Activated CD4-positive, alpha-beta T cell treated with anti-CD3 and anti-CD28 coated beads for 24 hours (primary cell): Measurements from ENCODE around the gene DYNC1I1.
"Not testable (repeated sequence)": the region's sequence is repeated elsewhere in the genome, so short reads cannot be mapped to it uniquely, and the experiment has no call there.

ENCODE experiments used
- DNase-seq, 2 donors: peaks; one replicate each; pipeline ENCODE4 v3.0.0-alpha.2; 2020; ENCODE audit warnings: low read depth in 2 of 2

Gene DYNC1I1

DNA sequence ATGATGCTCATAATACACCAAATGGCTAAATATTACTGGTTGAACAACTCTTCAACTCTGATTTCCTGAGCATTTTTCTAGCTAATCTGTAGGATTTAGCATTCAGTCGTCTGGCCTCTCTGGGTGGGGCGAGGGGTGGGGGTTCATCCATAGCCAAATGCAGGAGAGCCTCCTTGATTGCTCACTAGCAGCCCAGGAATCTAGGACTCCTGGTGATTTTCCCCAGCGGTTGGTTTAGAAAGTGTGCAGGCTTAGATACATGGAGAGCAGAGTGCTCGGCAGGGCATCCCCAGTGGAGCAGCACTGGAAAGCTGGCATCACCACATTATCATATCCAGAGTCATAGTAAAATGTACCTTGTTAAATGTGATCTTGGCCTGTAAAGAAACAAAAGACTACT lies 136.1 kb downstream of the DYNC1I1 start:
- no peak for DNase-seq

DNA sequence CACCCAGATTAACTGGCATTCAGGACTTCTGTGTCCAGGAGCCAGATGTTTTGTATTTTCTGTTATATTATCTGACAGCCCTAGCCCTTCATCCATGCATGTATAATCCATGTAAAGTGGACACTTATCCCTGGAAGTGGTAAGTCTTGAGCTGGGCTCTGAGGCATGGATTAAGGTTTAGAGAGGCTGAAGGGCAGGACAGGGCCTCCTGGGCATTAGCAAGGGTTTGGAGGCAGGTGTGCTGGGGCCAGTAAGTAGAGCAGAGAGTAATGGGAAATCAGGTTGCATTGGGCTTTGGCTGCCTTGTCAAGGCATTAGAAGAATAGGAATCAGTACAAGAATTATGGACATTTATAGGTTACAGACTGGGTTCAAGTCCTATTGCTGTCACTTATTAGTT lies 138.0 kb downstream of the DYNC1I1 start:
- no peak for DNase-seq

DNA sequence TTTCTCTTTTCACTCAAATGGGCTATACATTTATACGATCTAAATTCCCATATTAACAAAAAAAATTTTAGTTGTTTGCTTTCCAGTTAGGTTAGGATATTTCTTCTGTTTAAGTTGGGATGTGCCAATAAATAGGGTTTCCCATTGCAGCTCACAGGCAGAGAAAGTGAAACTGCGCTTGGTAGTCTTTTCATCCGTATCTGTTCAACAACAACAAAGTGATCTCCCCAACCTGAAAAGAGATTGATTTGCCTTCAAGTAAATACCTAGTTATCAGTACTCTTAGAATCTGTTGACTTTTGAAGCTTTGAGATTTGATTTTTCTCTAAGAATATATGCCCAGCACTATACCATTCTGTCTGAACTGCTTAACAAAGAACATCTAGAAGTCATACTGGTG lies 143.4 kb downstream of the DYNC1I1 start:
- DNase-seq, result no peak

DNA sequence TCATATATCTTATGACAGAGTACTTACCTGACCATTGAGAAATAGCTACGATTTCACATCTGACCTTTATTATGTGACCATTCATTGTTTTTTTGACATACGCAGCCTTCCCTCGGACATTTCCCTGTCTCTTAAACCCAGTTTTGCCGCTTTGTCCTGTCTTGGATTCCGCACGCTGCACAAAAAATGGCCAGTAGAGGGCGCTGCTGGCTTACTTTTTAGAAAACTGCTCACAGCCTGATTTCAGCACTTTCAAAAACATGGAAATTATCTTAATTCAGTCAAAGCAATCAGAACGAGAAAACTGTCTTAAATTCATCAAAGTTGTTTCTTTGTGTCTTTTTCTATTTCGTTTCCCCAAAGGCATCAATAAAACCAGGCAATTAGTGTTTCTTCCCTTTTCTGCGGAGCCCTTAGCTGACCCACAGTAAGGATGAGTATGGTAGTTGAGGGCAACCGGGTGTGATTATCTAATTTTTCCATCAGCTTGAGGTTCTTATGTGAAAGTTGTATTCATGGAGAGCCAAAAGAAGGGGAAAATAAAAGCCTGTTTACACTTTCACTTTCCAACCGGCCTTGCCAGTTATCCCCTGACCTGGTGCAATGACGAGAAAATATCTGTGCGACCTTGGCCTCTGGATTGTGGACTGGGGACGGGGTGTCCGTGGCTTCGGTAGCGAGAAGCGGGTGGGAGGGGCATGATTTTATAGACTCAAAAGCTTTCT lies 144.4 kb downstream of the DYNC1I1 start:
- DNase-seq, result peak; percentile 61 to 72

DNA sequence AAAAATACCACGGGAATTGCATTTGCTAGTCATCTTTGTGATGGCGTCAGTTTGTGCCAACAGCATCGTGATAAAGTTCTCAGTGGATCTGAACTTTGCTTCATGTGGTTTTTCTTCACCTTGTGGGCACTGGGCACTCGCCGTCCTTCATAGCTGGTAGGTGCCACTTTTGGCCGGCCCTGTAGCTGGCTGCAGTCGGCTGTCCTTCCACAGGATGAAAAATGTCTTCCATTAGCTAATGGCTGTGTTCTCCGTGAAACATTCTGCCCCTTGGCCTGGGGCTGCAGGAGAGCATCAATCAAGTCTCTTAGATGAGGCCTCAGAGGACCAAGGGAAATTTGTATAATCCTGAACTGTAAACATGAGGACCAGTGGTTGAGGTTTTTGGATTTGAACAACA lies 145.3 kb downstream of the DYNC1I1 start:
- no peak for DNase-seq

DNA sequence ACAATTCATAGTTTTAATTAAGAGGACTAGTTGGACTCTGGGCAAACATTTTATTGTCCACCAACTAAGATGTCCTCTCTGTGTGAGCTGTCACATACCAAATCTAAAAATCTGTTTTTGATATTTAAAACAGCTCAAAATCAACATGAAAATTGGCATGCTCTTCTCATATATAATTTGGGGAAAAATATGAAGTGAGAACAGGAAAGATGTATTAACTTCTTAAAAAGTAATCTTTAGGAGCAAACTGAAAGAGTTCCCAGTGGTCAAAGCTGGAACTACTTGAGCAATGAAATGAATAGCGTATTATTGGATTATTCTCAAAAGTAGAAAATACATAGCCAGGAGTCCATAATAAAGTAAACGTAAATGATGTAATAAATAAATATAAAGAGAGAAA lies 147.2 kb downstream of the DYNC1I1 start:
- DNase-seq, result no peak

DNA sequence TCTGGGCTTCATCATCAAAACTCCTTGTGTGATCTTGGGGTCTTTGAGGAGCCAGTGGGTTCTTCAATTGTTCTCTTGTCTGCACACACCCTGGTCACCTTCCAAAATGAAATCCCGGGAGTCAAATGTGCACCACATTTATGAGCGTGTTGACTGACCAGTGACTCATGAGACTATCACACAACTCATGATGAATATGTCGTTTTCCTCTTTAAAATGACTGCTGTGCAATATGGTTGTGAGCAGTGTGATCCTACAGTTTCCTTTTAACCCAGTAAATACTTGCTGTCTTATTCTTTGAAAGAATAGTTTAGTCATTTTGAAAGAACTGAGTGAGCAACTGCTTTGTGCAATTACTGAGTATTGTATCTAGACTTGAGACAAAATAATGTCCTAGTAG lies 149.2 kb downstream of the DYNC1I1 start:
- DNase-seq, result no peak

DNA sequence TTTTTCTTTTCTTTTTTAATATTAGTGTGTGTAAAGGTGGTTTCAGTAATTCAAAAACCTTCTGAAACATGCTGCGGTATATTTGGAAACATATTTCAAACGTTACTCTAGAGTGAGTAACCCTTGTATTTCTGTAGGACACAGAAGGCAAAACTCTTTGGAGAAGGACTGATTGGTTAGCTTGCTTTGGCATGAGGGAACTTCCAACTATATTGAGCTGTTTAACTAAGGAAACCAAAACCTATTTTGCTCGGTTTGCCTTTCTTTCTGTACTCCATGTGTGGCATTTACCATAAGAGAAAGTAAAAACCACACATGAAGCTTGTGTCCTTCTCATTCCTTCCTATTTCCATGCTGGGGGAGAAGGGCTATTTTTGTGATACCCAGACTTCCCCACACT lies 149.8 kb downstream of the DYNC1I1 start:
- no peak for DNase-seq

DNA sequence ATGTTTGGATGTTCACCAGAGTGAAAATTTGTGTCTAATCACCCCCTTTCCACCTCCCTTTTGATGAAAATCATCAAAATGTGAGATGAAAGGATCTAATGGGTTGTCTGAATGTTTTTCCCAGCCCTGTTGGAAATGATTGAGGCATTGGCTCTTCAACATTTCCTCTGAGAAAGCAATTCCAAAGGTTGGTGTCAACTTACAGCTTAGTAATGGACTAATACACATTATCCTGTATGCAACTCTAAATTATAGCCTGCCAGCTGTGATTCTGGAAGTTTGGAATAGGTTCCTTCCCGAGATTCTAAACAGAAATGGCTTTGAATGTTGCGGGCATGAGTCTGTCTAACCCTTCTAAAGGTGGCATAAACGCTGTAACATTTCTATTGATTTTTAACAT lies 152.9 kb downstream of the DYNC1I1 start:
- no peak for DNase-seq

DNA sequence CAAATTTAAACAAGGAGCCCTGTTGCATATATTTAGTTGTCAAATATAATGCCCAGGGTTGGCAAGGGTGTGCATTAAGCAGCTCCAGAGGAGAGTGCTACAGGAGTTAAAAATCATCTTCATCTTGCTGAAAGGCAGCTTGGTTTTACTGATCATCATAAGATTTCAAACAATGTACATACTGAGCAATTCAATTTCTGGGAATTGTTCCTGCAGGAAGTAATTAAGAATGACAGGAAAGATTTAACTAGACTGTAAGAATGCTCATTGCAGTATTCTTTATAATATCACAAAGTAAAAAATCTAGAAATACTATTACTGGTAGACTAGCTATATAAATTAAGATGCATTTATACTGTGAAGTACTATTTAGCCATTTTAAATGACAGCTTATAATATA lies 153.6 kb downstream of the DYNC1I1 start:
- DNase-seq, result no peak

DNA sequence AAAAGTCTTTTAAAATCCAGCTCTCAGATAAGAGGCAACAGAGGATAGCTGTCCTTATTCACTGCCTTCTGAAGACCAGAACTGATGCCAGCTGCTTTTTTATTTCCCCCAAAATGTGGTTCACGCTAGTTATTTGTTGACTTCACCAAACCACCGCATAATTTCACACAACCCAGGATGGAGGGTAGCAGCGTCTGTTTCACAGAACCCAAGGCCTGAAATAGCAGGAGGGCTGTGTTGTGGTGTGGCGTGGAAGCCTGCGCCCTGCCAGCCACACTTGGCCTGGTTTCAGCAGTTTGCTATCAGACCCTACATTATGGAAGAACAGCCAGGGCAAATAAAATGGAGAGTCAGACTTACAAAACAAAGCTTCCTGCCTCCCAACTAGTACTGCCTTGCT lies 155.4 kb downstream of the DYNC1I1 start:
- DNase-seq, result no peak

DNA sequence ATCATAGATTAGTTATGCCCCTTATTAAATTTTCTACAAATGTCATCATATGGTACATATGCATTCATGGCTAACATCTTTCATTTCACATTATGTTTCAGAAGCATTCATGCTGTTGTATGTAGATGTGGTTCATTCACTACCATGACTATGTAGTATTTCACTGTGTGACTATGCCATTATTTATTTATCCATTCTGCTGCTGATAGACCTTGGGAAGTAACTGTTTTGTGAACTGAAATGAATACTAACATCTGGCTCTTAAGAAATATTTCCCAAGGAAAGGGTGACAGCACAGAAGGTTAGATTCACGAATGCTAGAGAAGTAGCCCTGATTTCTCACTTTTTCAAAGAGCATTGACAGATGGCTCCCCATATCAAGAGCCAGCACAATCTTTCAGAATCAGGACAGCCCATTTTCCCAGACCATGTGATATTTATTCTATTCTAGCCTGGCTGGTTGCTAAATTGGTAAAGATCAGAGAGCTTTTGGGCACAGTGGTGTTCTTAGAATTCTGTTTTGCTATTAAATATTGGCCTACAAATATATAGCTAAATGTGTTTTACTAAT lies 157.4 kb downstream of the DYNC1I1 start:
- DNase-seq, result no peak

DNA sequence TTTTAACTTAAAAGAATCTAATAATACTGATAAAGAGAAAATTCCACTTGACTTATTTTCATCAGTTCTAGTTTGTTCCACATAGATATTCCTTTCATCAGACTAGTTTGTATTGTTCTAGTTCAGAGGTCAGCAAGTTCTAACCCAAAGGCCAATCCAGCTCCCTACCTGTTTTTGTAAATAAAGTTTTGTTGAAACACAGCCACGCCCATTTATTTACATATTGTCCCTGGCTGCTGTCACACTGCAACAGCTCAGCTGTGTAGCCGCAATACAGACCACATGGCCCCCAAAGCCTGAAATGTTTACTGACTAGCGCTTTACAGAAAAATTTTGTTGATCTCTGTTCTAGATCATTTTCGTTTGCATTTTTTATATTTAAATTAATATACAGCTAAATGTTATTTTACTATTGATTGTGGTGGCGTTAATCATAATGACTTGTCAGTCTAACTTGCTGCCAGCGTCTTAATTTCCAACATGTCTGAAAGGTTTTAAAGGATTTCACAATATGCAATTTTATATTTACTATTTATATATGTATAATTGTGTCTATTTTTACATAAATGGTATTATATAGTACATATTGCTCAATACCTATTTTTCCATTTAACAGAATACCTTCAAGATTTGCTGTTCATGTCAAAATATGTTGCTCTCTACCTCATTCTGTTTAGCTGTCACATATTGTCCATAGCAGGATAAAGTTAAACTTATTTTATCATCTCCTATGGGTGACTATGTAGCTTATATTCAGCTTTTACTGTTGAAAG lies 159.3 kb downstream of the DYNC1I1 start:
- no peak for DNase-seq

DNA sequence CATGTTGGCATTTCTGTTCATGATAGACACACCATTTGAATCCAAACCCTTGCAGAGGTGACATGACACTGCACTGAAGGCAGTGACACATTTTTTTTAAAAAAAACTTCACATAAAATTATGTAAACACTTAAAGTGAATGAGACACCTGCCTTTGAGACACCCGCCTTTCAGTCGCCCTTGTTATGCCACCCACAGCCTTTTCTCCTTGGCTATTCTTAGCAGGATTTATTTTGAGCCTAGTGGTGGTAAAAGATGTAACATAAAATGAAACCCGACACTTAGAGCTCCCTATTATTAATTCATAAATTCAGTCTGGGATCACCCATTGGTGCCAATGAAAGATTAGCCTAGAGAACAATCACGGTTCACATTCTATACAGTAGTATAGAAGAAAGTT lies 161.3 kb downstream of the DYNC1I1 start:
- DNase-seq, result no peak

DNA sequence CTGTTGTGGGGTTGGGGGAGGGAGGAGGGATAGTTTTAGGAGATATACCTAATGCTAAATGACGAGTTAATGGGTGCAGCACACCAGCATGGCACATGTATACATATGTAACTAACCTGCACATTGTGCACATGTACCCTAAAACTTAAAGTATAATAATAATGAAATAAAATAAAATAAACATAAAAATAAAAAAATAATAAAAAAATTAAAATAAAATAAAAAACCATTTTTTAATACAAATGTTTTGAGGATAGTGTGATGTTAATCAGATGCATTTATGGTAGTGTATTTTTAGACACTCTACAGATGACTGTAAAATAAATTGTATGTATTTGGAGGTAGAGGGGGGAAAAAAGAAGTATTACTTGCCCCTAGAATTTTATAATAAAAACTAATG lies 172.5 kb downstream of the DYNC1I1 start:
- DNase-seq, result not testable (repeated sequence)

DNA sequence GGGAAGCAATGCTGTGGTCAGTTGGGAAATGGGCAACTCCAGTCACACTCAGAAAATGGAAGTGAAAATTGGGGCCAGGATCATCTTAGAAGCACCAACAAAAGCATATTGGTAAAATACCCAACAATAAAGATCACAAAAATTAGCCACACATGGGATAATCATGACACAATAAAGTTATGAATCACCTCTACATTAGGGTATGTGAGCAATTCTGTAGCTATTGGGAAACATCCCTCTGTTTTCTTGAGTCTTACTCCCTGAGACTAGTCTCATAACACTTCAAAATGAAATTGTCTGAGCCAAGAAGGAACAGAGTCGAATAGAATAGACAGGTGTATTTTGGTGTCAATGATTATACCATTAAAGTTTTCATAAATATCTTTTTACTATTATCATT lies 178.3 kb downstream of the DYNC1I1 start:
- DNase-seq, result no peak

DNA sequence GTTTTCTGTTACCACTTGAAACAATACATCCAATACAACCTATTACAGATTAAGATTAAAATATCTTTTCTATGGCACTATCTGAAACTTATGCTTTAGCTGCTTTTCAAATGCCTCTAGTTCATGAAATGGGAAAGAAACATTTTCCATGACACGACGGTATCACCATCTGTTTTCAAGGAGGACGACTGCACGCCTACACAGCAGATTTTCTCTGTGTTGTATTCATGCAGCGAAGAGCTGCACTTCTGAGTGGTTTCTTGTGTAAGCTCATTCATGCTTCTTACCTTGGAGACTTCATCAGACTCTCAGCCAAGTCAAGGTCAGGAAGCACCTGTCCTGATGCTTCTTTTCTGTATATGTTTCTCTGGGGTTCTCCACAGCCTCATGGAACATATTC lies 179.2 kb downstream of the DYNC1I1 start:
- no peak for DNase-seq

DNA sequence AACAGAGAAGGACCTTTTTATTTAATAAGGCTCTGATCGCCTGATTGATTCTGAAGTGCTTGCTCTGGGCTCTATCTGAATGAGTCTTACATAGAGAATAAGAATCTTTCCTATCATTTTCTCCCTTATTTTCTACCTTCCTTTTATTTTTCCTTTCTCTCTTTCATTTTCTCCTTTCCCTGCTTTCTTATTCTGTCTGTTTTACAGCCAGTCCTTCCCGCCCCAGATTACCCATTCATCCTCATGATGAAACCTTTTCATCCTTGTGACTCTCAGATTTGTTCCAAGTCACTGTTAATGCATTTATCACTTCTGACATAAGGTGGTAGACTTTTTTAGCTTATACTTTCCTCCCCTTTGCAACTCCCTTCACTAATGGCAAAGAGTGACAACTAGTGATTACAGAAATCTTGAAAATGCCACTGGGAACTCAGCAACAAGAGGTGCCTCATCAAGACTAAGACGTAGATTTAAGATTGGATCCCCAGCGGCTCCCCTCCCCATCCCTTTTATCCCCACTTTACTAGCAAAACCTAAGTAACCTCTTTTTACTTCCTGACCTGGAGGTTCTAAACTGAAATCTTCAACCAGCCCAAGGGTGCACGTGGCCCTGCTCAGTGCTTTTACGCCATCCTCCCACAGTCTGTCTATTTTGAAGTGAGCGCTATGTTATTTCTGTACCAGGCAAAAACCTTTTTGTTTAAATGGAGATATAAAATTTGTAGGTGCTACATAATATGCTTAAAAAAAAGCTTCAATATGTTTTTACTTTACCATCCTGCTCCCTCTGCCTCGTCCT lies 179.8 kb downstream of the DYNC1I1 start:
- no peak for DNase-seq

DNA sequence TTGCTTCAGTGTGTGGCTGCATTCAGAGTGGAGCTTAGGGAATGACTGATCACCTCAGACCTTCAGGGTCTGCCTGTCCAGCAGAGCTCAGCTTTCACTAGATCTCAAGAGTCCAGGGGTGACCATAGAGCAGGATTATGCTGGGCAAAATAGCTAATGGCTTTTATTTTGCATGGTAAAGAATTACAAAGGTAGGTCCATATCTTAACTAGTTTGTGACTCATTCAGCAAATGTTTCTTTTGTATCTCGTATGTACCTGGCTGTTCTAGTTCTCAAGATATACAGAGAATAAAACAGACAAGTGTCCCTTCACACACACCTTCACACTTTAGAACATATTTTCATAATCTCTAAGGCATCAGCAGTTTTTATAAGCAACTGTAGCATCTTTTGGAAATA lies 180.5 kb downstream of the DYNC1I1 start:
- no peak for DNase-seq

DNA sequence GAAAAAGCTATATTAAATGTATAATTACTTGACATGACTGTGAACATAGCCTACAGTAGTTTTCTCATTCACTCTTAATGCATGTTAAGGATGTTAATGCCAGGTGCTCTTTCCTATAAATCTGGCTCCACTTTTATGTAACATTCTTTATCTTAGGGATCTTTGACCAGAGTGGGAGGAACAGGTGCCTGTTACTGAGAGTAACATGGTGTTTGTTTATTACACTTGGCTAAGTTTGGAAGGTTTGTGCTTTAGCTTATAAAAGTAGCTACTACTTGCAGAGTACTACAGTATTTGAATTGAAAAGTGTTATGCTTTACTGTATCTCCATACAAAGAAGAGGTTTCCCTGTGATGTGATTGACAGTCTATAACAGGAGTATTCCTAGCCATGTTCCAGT lies 183.4 kb downstream of the DYNC1I1 start:
- no peak for DNase-seq

DNA sequence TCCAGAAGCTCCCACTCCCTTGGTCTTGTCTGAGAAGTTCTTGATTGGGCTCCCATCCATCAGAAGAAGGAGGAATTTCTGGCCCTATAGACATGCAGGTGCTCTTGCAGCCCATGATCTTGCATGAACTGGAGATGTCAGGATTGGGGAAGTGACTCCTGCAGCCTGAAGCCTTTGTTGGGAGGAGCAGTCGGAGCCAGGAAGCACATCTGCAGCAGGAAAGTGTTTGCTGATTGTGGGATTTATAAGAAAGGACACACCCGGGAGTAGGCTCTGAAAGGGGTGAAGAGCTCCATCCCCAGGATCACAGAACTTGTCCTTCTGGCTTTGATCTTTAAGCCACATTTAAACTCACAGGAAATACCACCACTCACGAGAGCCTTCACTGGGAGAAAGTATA lies 185.2 kb downstream of the DYNC1I1 start:
- DNase-seq, result no peak

DNA sequence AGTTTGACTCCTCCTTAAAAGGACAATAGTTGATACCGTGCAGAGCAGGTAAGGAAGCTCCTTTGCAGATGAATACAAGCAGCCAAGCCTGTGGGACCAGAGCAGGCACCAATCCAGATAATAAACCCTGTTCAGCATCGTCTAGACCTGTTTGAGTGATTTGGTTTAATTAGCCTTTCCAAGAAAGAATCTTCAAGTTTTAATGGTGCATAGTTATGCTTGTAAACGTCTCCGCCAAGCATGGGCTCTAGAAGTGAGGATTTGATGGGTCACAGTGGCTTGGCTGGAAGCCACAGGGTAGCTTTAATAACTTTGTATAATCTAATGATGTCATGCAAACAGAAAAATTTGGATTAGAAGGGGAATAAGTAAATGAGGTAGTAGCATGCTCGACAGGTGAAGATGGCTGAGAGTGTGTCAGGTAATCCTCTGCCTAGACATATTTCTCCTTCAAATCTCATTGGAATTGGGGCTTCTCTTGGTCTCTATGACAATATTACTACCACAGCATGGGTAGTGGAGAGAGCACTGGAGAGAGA lies 188.4 kb downstream of the DYNC1I1 start:
- DNase-seq, result no peak
